GM23338 (cell line): ENCODE results near the gene TGFBRAP1. TPM values are rescaled to one million over a fixed set of nuclear protein-coding genes. Genes with fewer than 3 reads are reported as not detected.

Source experiments
- ETS1 ChIP-seq: IDR thresholded peaks from 2 replicates; pipeline ENCODE4 v1.6.1; 2016; ENCODE audit warnings: antibody characterized with exemption
- EZH2phosphoT487 ChIP-seq: fragments of 200-600 bp; sonication (generic); IDR thresholded peaks from one replicate; pipeline ENCODE4 v1.8.1; 2018; ENCODE audit warnings: antibody characterized with exemption; ENCODE audit not compliant: unreplicated experiment
- JUNB ChIP-seq: IDR thresholded peaks from one replicate; pipeline ENCODE4 v1.6.1; 2016; ENCODE audit warnings: antibody characterized with exemption; ENCODE audit not compliant: unreplicated experiment
- REST ChIP-seq: IDR thresholded peaks from one replicate; pipeline ENCODE4 v1.6.1; 2018; ENCODE audit warnings: antibody characterized with exemption; ENCODE audit not compliant: unreplicated experiment
- STAT1 ChIP-seq: IDR thresholded peaks from one replicate; pipeline ENCODE4 v1.6.1; 2016; ENCODE audit warnings: antibody characterized with exemption; ENCODE audit not compliant: unreplicated experiment
- ZNF114 ChIP-seq: fragments of 250-450 bp; sonication (Bioruptor Pico); IDR thresholded peaks from 2 replicates; pipeline ENCODE4 v1.5.0; 2020; ENCODE audit warnings: mild to moderate bottlenecking, moderate library complexity
- ZNF462 ChIP-seq: fragments of 250-450 bp; sonication (Bioruptor Pico); IDR thresholded peaks from 2 replicates; pipeline ENCODE4 v1.5.0; 2020; ENCODE audit warnings: mild to moderate bottlenecking, moderate library complexity
- polyA plus RNA-seq: library from polyadenylated mRNA; unstranded; fragments of >200 nt; fragmentation: Nextera tagmentation; extraction: Ambion mirVana; gene quantifications from 2 replicates; pipeline ENCODE4 v1.2.1, GENCODE V29; 2016
- total RNA-seq: library from RNA; depleted of rRNA; stranded (reverse); fragments of >200 nt; shearing (Covaris generic); gene quantifications from 2 replicates; pipeline ENCODE4 v1.2.3, GENCODE V29; 2014

The TGFBRAP1 gene
- total and polyA plus RNA-seq, 2 experiments from 2014 or later = 6.3 to 23.5 TPM

DNA sequence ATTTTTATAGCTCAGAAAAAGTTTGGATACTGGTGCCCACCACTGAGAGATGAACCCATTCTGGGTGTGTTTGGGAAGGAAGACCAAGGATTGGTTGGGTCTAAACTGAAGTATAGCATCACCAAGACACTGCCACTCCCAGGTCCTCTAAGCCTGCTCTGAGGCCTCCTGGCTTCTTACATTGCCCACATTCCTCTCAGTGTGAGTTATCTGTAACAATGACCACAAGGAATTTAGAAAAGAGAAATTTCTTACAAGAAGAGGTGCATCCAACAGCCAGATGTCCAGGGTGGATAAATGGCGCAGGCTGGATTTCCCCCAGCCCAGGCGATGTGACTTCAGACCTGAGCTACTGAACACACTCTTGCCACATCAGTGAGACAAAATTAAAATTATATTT is 89.6 kb downstream of the TGFBRAP1 start (continued):
- TF ChIP-seq ZNF462 (CRISPR knock-in tag) = no peak
- TF ChIP-seq JUNB = no peak
- TF ChIP-seq STAT1 = no peak
- no peak for TF ChIP-seq ETS1
- no peak for TF ChIP-seq REST
- TF ChIP-seq ZNF114 (CRISPR knock-in tag) = no peak
- no peak for TF ChIP-seq EZH2phosphoT487
